PC-3 (cell line): ENCODE data around the gene PTHLH.

Experiments
- CTCF ChIP-seq: fragments of 300-600 bp; sonication (generic); conservative IDR thresholded peaks from 2 replicates; pipeline ENCODE4 v1.5.1; 2017; ENCODE audit warnings: antibody characterized with exemption, low read depth, mild to moderate bottlenecking, low read length
- EZH2 ChIP-seq: fragments of 300-600 bp; sonication (generic); IDR thresholded peaks from one replicate; pipeline ENCODE4 v1.6.1; 2017; ENCODE audit warnings: antibody characterized with exemption, mild to moderate bottlenecking, low read length; ENCODE audit not compliant: unreplicated experiment
- EZH2phosphoT487 ChIP-seq: fragments of 300-600 bp; sonication (generic); IDR thresholded peaks from 2 replicates; pipeline ENCODE4 v1.6.1; 2018; ENCODE audit warnings: mild to moderate bottlenecking, antibody characterized with exemption, low read length, borderline replicate concordance

GRCh38 chr12:27919671-27920235, 52.8 kb downstream of the PTHLH start:
- TF ChIP-seq CTCF (no peak), EZH2 (no peak), EZH2phosphoT487 (no peak)
